Hepatocyte (in vitro differentiated cells): ENCODE results near the gene FOXF2. TPM values are rescaled to one million over a fixed set of nuclear protein-coding genes. Genes with fewer than 3 reads are reported as not detected.
A peak's percentile ranks its signal among the peaks of the same experiment; 100 is the strongest.

Experiments used
- DNase-seq: peaks from one replicate; pipeline ENCODE4 v3.0.0-alpha.2; 2016; ENCODE audit warnings: low spot score
- H2AFZ ChIP-seq: fragments of 200-600 bp; sonication (generic); 2 replicates; pipeline ENCODE4 v1.6.0; 2016; ENCODE audit warnings: antibody characterized with exemption, mild to moderate bottlenecking
- H3K27ac ChIP-seq: fragments of 200-600 bp; sonication (generic); 2 replicates; pipeline ENCODE4 v1.5.1; 2016; ENCODE audit warnings: mild to moderate bottlenecking
- H3K27me3 ChIP-seq: fragments of 200-600 bp; sonication (generic); 2 replicates; pipeline ENCODE4 v1.6.1; 2016
- H3K36me3 ChIP-seq: fragments of 200-600 bp; sonication (generic); replicated peaks from 2 replicates; pipeline ENCODE4 v1.5.1; 2016; ENCODE audit warnings: low read depth; ENCODE audit not compliant: insufficient read depth
- H3K4me1 ChIP-seq: fragments of 200-600 bp; sonication (generic); 2 replicates; pipeline ENCODE4 v1.5.1; 2016; ENCODE audit warnings: mild to moderate bottlenecking, moderate library complexity; ENCODE audit not compliant: insufficient read depth
- H3K4me2 ChIP-seq: fragments of 200-600 bp; sonication (generic); 2 replicates; pipeline ENCODE4 v1.6.0; 2016
- H3K4me3 ChIP-seq: fragments of 200-600 bp; sonication (generic); 2 replicates; pipeline ENCODE4 v1.5.1; 2016; ENCODE audit warnings: mild to moderate bottlenecking
- H3K79me2 ChIP-seq: fragments of 200-600 bp; sonication (generic); 2 replicates; pipeline ENCODE4 v1.6.0; 2017; ENCODE audit warnings: mild to moderate bottlenecking
- H3K9me2 ChIP-seq: fragments of 200-600 bp; sonication (generic); replicated peaks from 2 replicates; pipeline ENCODE4 v1.6.0; 2017; ENCODE audit warnings: mild to moderate bottlenecking; ENCODE audit not compliant: insufficient read depth
- H3K9me3 ChIP-seq: fragments of 200-600 bp; sonication (generic); 2 replicates; pipeline ENCODE4 v1.5.1; 2016; ENCODE audit warnings: low read depth, mild to moderate bottlenecking
- H4K20me1 ChIP-seq: fragments of 200-600 bp; sonication (generic); 2 replicates; pipeline ENCODE4 v1.6.0; 2016; ENCODE audit warnings: mild to moderate bottlenecking; ENCODE audit not compliant: insufficient read depth, poor library complexity, severe bottlenecking
- CTCF ChIP-seq: fragments of 200-600 bp; sonication (generic); IDR thresholded peaks from 2 replicates; pipeline ENCODE4 v1.5.1; 2016; ENCODE audit warnings: antibody characterized with exemption, mild to moderate bottlenecking; ENCODE audit not compliant: poor library complexity
- EZH2 ChIP-seq: fragments of 200-600 bp; sonication (generic); IDR thresholded peaks from 2 replicates; pipeline ENCODE4 v1.6.1; 2016; ENCODE audit warnings: antibody characterized with exemption, mild to moderate bottlenecking, borderline replicate concordance
- EZH2phosphoT487 ChIP-seq: fragments of 200-600 bp; sonication (generic); IDR thresholded peaks from one replicate; pipeline ENCODE4 v1.6.1; 2018; ENCODE audit warnings: antibody characterized with exemption, mild to moderate bottlenecking, low read depth, moderate library complexity; ENCODE audit not compliant: unreplicated experiment, severe bottlenecking
- whole genome bisulfite sequencing: methylation state at CpG from one replicate; pipeline ENCODE4 v1.1.6; 2016; ENCODE audit warnings: low lambda C conversion rate; ENCODE audit errors: missing lambda C conversion rate; 5-methylcytosine and 5-hydroxymethylcytosine counted together
- polyA plus RNA-seq: library from polyadenylated mRNA; unstranded; fragments of >200 nt; fragmentation: Nextera tagmentation; extraction: Ambion mirVana; gene quantifications from 2 replicates; pipeline ENCODE4 v1.2.1, GENCODE V29; 2016
- total RNA-seq: library from RNA; depleted of rRNA; stranded (reverse); fragments of >200 nt; gene quantifications from 2 replicates; pipeline ENCODE4 v1.2.3, GENCODE V29; 2014

FOXF2 gene
- total and polyA plus RNA-seq, 2 experiments from 2014 or later = 28.0 to 31.5 TPM

DNA sequence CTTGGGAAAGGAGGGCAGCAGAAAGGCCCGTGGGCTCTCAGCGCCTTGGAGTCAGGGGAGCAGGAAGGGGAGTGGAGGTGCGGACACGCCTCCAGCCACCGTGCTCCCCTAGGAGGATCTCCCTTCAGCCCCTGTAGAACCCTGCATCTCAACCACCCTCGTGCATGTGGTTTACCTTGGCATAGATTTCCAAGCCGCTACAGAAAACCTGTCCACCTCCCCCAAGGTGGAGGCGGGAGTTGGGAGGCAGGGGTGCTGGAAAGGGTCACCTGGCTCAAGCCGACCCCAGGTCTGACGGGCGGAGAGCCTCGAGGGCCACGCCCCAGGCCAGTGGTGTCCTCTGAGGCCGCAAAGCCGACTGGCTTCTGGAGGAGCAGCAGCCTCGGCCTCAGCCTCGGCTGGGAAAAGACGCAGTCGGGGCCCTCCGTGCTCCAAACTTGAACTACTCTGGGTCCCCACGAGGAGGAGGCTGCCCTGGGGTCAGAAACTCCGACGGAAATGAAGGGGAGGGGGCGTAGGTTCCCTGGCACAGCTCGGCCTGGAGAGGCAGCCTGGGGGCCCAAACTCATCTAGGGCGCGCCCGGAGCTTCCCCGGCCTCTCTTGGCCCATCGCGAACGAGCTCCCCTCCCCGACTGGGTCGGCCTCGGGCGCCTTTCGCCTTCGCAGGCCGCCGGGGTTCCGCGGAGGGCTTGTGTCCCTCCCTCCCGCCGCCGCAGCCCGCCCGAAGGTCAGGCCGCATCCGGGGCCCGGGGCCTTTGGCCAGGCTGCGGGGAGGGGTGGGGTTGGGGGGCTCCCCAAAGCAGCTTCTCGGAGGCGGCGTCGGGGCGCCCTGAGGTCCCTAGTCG is 6.3 kb upstream of the FOXF2 start:
- H4K20me1 ChIP-seq = no peaks in the 10 kb centered on the region
- no peak overlapping the region for H3K4me3 ChIP-seq
- peaks cover 97% of the 10 kb centered on the region for H3K27me3 ChIP-seq
- TF ChIP-seq EZH2phosphoT487 (peak; percentile 66), EZH2 (peak; percentile 89), CTCF (no peak)
- DNase-seq = peak; percentile 32
- H3K9me2 ChIP-seq = no peaks in the 10 kb centered on the region
- H3K79me2 ChIP-seq = peaks cover 40% of the 10 kb centered on the region
- no peaks in the 10 kb centered on the region for H3K9me3 ChIP-seq
- no peaks in the 10 kb centered on the region for H3K36me3 ChIP-seq
- peak overlapping the region; percentile 96 for H3K4me2 ChIP-seq
- WGBS = 6% methylated on average over 40 of the region's 57 CpGs
- peak overlapping the region; percentile 94 for H3K27ac ChIP-seq
- H3K4me1 ChIP-seq = peaks cover 47% of the 10 kb centered on the region
- no peak overlapping the region for H2AFZ ChIP-seq

GRCh38 chr6:1383729-1384548 is 5.4 kb upstream of the FOXF2 start:
- 8% methylated on average over 54 of the region's 71 CpGs for WGBS
- peak overlapping the region; percentile 96 for H3K4me2 ChIP-seq
- H3K4me3 ChIP-seq = no peak overlapping the region
- peak; percentile 11 for DNase-seq
- TF ChIP-seq EZH2 (peak; percentile 35), CTCF (no peak), EZH2phosphoT487 (peak; percentile 71)
- H3K36me3 ChIP-seq = no peaks in the 10 kb centered on the region
- peaks cover 40% of the 10 kb centered on the region for H3K4me1 ChIP-seq
- H3K9me3 ChIP-seq = no peaks in the 10 kb centered on the region
- H3K9me2 ChIP-seq = no peaks in the 10 kb centered on the region
- peaks cover 42% of the 10 kb centered on the region for H3K79me2 ChIP-seq
- peak overlapping the region; percentile 94 for H3K27ac ChIP-seq
- H2AFZ ChIP-seq = no peak overlapping the region
- no peaks in the 10 kb centered on the region for H4K20me1 ChIP-seq
- H3K27me3 ChIP-seq = peaks cover 97% of the 10 kb centered on the region

DNA sequence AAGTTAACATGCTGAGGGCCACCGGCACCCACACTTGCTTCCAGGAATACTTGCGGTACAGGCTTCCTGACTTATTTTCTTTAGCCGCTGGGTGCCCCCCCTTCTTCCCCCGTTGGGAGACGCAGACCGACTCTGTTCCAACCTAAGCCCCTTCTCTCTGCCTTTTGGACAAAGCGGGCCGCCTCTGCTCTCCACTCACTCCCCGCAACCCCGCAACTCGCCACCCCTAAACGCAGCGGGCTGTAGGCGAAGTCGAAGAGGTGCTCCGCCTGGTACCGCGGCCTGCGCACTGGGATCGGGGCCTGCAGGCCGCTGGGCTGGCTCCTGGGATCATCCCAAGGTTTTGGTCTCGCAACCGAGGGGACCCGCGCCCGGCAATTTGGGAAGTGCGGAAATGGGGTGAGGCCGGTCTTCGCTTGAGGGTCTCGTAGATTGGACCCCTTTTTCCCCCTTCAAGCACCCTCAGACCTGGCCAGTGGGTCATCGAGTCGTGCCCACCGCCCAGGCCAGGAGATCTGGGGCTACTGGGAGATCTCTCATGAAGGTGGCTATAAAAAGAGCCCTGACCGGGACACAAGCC is 4.7 kb upstream of the FOXF2 start:
- H4K20me1 ChIP-seq = no peaks in the 10 kb centered on the region
- peaks cover 41% of the 10 kb centered on the region for H3K79me2 ChIP-seq
- no peak overlapping the region for H2AFZ ChIP-seq
- peaks cover 33% of the 10 kb centered on the region for H3K4me1 ChIP-seq
- H3K9me2 ChIP-seq = no peaks in the 10 kb centered on the region
- WGBS = 11% methylated on average over 34 of the region's 34 CpGs
- no peak for DNase-seq
- no peaks in the 10 kb centered on the region for H3K36me3 ChIP-seq
- TF ChIP-seq CTCF = no peak
- TF ChIP-seq EZH2 = peak; percentile 40
- peak overlapping the region; percentile 96 for H3K4me2 ChIP-seq
- H3K9me3 ChIP-seq = no peaks in the 10 kb centered on the region
- peaks cover 93% of the 10 kb centered on the region for H3K27me3 ChIP-seq
- H3K4me3 ChIP-seq = no peak overlapping the region
- peak overlapping the region; percentile 94 for H3K27ac ChIP-seq
